HCT116 (cell line): ENCODE data around the gene HOXB1. TPM values are rescaled to one million over a fixed set of nuclear protein-coding genes. Genes with fewer than 3 reads are reported as not detected.

Source experiments
- ATAC-seq: fragments of 200-7000 bp; cut with Tn5 transposase; 2 replicates; pipeline ENCODE4 v1.9.1; 2020; ENCODE audit warnings: mild to moderate bottlenecking, moderate library complexity
- BruUV-seq: library from RNA; stranded (reverse); fragments of 400-500 nt; replicated peaks from 2 replicates; lab custom pipeline; 2021; lab: Mats Ljungman, UMichigan
- CTCF ChIA-PET: fragments of 300-600 bp; sonication (Branson Sonifier 250); formaldehyde crosslinking; loops from one replicate; lab custom pipeline; 2021; ENCODE audit warnings: antibody characterized with exemption; lab: Charles Lee
- POLR2A ChIA-PET: fragments of 300-600, 350-600 bp; sonication (Branson Sonifier 250); formaldehyde crosslinking; loops from one replicate; lab custom pipeline; 2021; ENCODE audit warnings: antibody characterized with exemption; lab: Charles Lee
- RAD21 ChIA-PET, 2 experiments: fragments of 300-600 bp; sonication (Branson Sonifier 250); formaldehyde crosslinking; loops; one replicate each; lab custom pipeline; 2023; ENCODE audit warnings: low total read pairs in 2 of 2; ENCODE audit not compliant: uncharacterized antibody in 2 of 2, unreplicated experiment in 2 of 2, low non-redundant PET in 1 of 2; lab: Charles Lee
- DNase-seq: peaks from one replicate; pipeline ENCODE4 v3.0.0-alpha.2; 2010; ENCODE audit warnings: low read depth, low spot score
- H2AFZ ChIP-seq: fragments of 200-600 bp; shearing (Covaris generic), sonication (generic); 2 replicates; pipeline ENCODE4 v1.6.1; 2017; ENCODE audit warnings: low read depth, mixed run types, mixed read lengths, antibody characterized with exemption, low read length; ENCODE audit not compliant: poor library complexity, severe bottlenecking
- H3K27ac ChIP-seq: 2 replicates; pipeline ENCODE4 v1.5.1; 2012; ENCODE audit warnings: low read depth, low read length
- H3K27me3 ChIP-seq: fragments of 200-600 bp; sonication (generic); 2 replicates; pipeline ENCODE4 v1.6.1; 2016; ENCODE audit warnings: mixed run types, low read length, mixed read lengths; ENCODE audit not compliant: insufficient read depth
- H3K36me3 ChIP-seq, 2 experiments: fragments of 200-500 bp in 1 of 2; fragments of 200-600 bp in 1 of 2; sonication (Bioruptor generic) in 1 of 2; sonication (generic) in 1 of 2; 2 replicates each; pipeline versions ENCODE4 v1.5.1 to v1.6.1; 2014 to 2016; ENCODE audit warnings: low read length in 2 of 2, inconsistent platforms in 1 of 2, mixed read lengths in 1 of 2, mixed run types in 1 of 2; ENCODE audit not compliant: insufficient read depth in 2 of 2, control insufficient read depth in 1 of 2
- H3K4me1 ChIP-seq, 2 experiments: fragments of 200-600 bp in 1 of 2; sonication (generic) in 1 of 2; 2 replicates each; pipeline versions ENCODE4 v1.5.1 to v1.6.1; 2012 to 2017; ENCODE audit warnings: low read length in 2 of 2, inconsistent platforms in 1 of 2, mild to moderate bottlenecking in 1 of 2, mixed read lengths in 1 of 2, mixed run types in 1 of 2, moderate library complexity in 1 of 2; ENCODE audit not compliant: insufficient read depth in 2 of 2, control insufficient read depth in 1 of 2
- H3K4me2 ChIP-seq: fragments of 200-600 bp; sonication (generic); 2 replicates; pipeline ENCODE4 v1.6.1; 2017; ENCODE audit warnings: mixed run types, low read length, mixed read lengths
- H3K4me3 ChIP-seq, 2 experiments: fragments of 200-600 bp in 1 of 2; sonication (generic) in 1 of 2; replicated peaks in 1 of 2; 2 replicates each; pipeline ENCODE4 v1.5.1; 2011 to 2016; ENCODE audit warnings: low read length in 2 of 2, control low read depth in 1 of 2, low read depth in 1 of 2, mild to moderate bottlenecking in 1 of 2, mixed read lengths in 1 of 2, mixed run types in 1 of 2
- H3K79me2 ChIP-seq: fragments of 200-600 bp; sonication (generic); 2 replicates; pipeline ENCODE4 v1.6.1; 2017; ENCODE audit warnings: mild to moderate bottlenecking, mixed run types, low read length, moderate library complexity, mixed read lengths; ENCODE audit not compliant: insufficient read depth
- H3K9ac ChIP-seq: fragments of 200-600 bp; sonication (generic); 2 replicates; pipeline ENCODE4 v1.6.1; 2016; ENCODE audit warnings: low read length, mixed read lengths
- H3K9me2 ChIP-seq: fragments of 200-600 bp; sonication (generic), shearing (Covaris generic); 2 replicates; pipeline ENCODE4 v1.6.1; 2017; ENCODE audit warnings: mixed run types, mild to moderate bottlenecking, moderate library complexity; ENCODE audit not compliant: insufficient read depth
- H3K9me3 ChIP-seq, 2 experiments: fragments of 200-500 bp in 1 of 2; fragments of 200-600 bp in 1 of 2; sonication (Bioruptor generic) in 1 of 2; sonication (generic) in 1 of 2; 2 replicates each; pipeline ENCODE4 v1.6.1; 2014 to 2017; ENCODE audit warnings: low read length in 2 of 2, mixed read lengths in 2 of 2, inconsistent platforms in 1 of 2, low read depth in 1 of 2, mild to moderate bottlenecking in 1 of 2, mixed run types in 1 of 2, moderate library complexity in 1 of 2; ENCODE audit not compliant: control insufficient read depth in 1 of 2, insufficient read depth in 1 of 2
- H4K20me1 ChIP-seq: fragments of 200-600 bp; sonication (generic), shearing (Covaris generic); 2 replicates; pipeline ENCODE4 v1.6.1; 2017; ENCODE audit warnings: mixed run types, mild to moderate bottlenecking, moderate library complexity; ENCODE audit not compliant: insufficient read depth
- CTCF ChIP-seq, 3 experiments: fragments of 200-600 bp in 1 of 3; sonication (generic) in 1 of 3; IDR thresholded peaks in 2 of 3; conservative IDR thresholded peaks in 1 of 3; 2 replicates each; pipeline ENCODE4 v1.5.1; 2012 to 2017; ENCODE audit warnings: low read depth in 2 of 3, low read length in 2 of 3, antibody characterized with exemption in 1 of 3, borderline replicate concordance in 1 of 3, control low read depth in 1 of 3, mild to moderate bottlenecking in 1 of 3, mixed read lengths in 1 of 3, mixed run types in 1 of 3, moderate library complexity in 1 of 3; ENCODE audit not compliant: insufficient read depth in 1 of 3
- EZH2 ChIP-seq: fragments of 200-600 bp; sonication (generic); IDR thresholded peaks from 2 replicates; pipeline ENCODE4 v1.6.1; 2017; ENCODE audit warnings: antibody characterized with exemption, mixed run types
- JUND ChIP-seq: IDR thresholded peaks from 2 replicates; pipeline ENCODE4 v1.6.1; 2012
- POLR2A ChIP-seq: IDR thresholded peaks from 2 replicates; pipeline ENCODE4 v1.7.0; 2011; ENCODE audit warnings: borderline replicate concordance; ENCODE audit not compliant: insufficient read depth, insufficient read length; ENCODE audit errors: extremely low read depth
- POLR2AphosphoS5 ChIP-seq: IDR thresholded peaks from 2 replicates; pipeline ENCODE4 v1.6.1; 2011; ENCODE audit warnings: mild to moderate bottlenecking, low read depth, low read length, moderate library complexity
- RAD21 ChIP-seq: IDR thresholded peaks from 2 replicates; pipeline ENCODE4 v1.6.1; 2012; ENCODE audit warnings: low read depth, mild to moderate bottlenecking
- REST ChIP-seq: IDR thresholded peaks from 2 replicates; pipeline ENCODE4 v1.6.1; 2012; ENCODE audit warnings: low read depth
- SP1 ChIP-seq: IDR thresholded peaks from 2 replicates; pipeline ENCODE4 v1.6.1; 2012; ENCODE audit warnings: low read depth
- intact Hi-C: fragments of 100-400 bp; cut with micrococcal nuclease; formaldehyde crosslinking; loops from 2 replicates; pipeline ENCODE4 v1.10.0; 2022
- total RNA-seq: library from RNA; stranded (reverse); gene quantifications from one replicate; pipeline ENCODE4 v1.2.1, GENCODE V29; 2021; ENCODE audit not compliant: unreplicated experiment

Gene HOXB1
- total RNA-seq, 1 experiment from 2014 or later = not detected

GRCh38 chr17:48574505-48575065 lies 43.8 kb upstream of the HOXB1 start:
- H3K9me2 ChIP-seq = no peaks in the 10 kb centered on the region
- no peak overlapping the region for H2AFZ ChIP-seq
- ChIA-PET RAD21 (no interaction called here), CTCF (no interaction called here)
- ATAC-seq = no peak
- no TSS peak for BruUV-seq
- H3K9me3 ChIP-seq = no peaks in the 10 kb centered on the region
- no peaks in the 10 kb centered on the region for H3K27me3 ChIP-seq
- no peak overlapping the region for H3K9ac ChIP-seq
- intact Hi-C loops = no loop called here
- H3K79me2 ChIP-seq = peaks cover 82% of the 10 kb centered on the region
- no peak overlapping the region for H3K4me3 ChIP-seq
- no peaks in the 10 kb centered on the region; a peak in 1 of 4 replicates for H3K36me3 ChIP-seq
- no peak for TF ChIP-seq RAD21
- TF ChIP-seq JUND = no peak
- 0 out of 2 replicates have a peak, but pooled peaks have one; percentile 17 for TF ChIP-seq POLR2AphosphoS5
- TF ChIP-seq, all 23 proteins: peak for 1
- Histone ChIP-seq H3K27ac (no peak overlapping the region), H3K4me1 (peaks cover 0 to 10% of the 10 kb centered on the region in 2 experiments; a peak in 1 of 4 replicates), H4K20me1 (no peaks in the 10 kb centered on the region), H3K4me2 (no peak overlapping the region)
- POLR2A ChIA-PET = no interaction called here
- no peak for DNase-seq

- H3K4me3 ChIP-seq = no peak overlapping the region
- no peak overlapping the region for H3K4me2 ChIP-seq
- no peaks in the 10 kb centered on the region for H4K20me1 ChIP-seq
- no peaks in the 10 kb centered on the region for H3K27me3 ChIP-seq
- TF ChIP-seq POLR2A (no peak), SP1 (no peak), RAD21 (no peak), EZH2 (no peak), REST (no peak), JUND (no peak), CTCF (IDR thresholded peaks at IDR 0.05 in 2 of 3, conservative IDR thresholded peaks at IDR 0.05 in 1 of 3; ENCODE audit: borderline replicate concordance in 1 of 3, insufficient read depth in 1 of 3, low read depth in 2 of 3, low read length in 2 of 3) (no peak)
- H2AFZ ChIP-seq = no peak overlapping the region
- H3K9ac ChIP-seq = no peak overlapping the region
- peaks cover 0 to 10% of the 10 kb centered on the region in 2 experiments; a peak in 1 of 4 replicates for H3K4me1 ChIP-seq
- H3K36me3 ChIP-seq = no peaks in the 10 kb centered on the region; a peak in 1 of 4 replicates
- H3K79me2 ChIP-seq = peaks cover 80% of the 10 kb centered on the region
- POLR2A ChIA-PET = no interaction called here
- BruUV-seq = no TSS peak
- H3K27ac ChIP-seq = no peak overlapping the region
- no peak for DNase-seq
- no peaks in the 10 kb centered on the region for H3K9me3 ChIP-seq
- RAD21 ChIA-PET = no interaction called here
- CTCF ChIA-PET = no interaction called here
- ATAC-seq = no peak
- intact Hi-C loops = no loop called here
- H3K9me2 ChIP-seq = no peaks in the 10 kb centered on the region
These were observed 41.1 kb upstream of the HOXB1 start for GRCh38 chr17:48571826-48572417.
